Lung (tissue), 12 donors: ENCODE data around the gene RING1. TPM values are rescaled to one million over a fixed set of nuclear protein-coding genes. Genes with fewer than 3 reads are reported as not detected.
A peak's percentile ranks its signal among the peaks of the same experiment; 100 is the strongest.

Source experiments
- ATAC-seq: fragments of 200-7000 bp; cut with Tn5 transposase; one replicate; pipeline ENCODE4 v1.9.1; 2020; ENCODE audit warnings: moderate number of reproducible peaks; ENCODE audit not compliant: insufficient read depth, low FRiP score
- DNase-seq, 3 donors: peaks; one replicate each; pipeline ENCODE4 v3.0.0-alpha.2; 2013 to 2017
- H3K27ac ChIP-seq, 2 donors: one replicate each; pipeline ENCODE4 v1.5.1; 2013; ENCODE audit warnings: mild to moderate bottlenecking in 2 of 2, moderate library complexity in 2 of 2, control low read depth in 1 of 2, inconsistent platforms in 1 of 2, low read depth in 1 of 2, low read length in 1 of 2
- H3K27me3 ChIP-seq, 3 donors: one replicate each; pipeline ENCODE4 v1.5.1; 2013; ENCODE audit warnings: low read length in 2 of 3; ENCODE audit not compliant: control insufficient read depth in 3 of 3, insufficient read depth in 3 of 3
- H3K36me3 ChIP-seq, 4 donors: one replicate each; pipeline ENCODE4 v1.5.1; 2013; ENCODE audit warnings: low read length in 4 of 4, mild to moderate bottlenecking in 1 of 4, moderate library complexity in 1 of 4; ENCODE audit not compliant: control insufficient read depth in 4 of 4, insufficient read depth in 4 of 4
- H3K4me1 ChIP-seq, 5 donors: one replicate each; pipeline ENCODE4 v1.5.1; 2013; ENCODE audit warnings: low read length in 5 of 5, mild to moderate bottlenecking in 2 of 5, moderate library complexity in 1 of 5; ENCODE audit not compliant: control insufficient read depth in 5 of 5, insufficient read depth in 5 of 5
- H3K4me3 ChIP-seq: one replicate; pipeline ENCODE4 v1.5.1; 2013; ENCODE audit warnings: mild to moderate bottlenecking, control low read depth, moderate library complexity
- H3K9ac ChIP-seq, 2 donors: one replicate each; pipeline ENCODE4 v1.5.1; 2013; ENCODE audit warnings: low read length in 2 of 2, control low read depth in 1 of 2; ENCODE audit not compliant: insufficient read depth in 1 of 2
- H3K9me3 ChIP-seq, 4 donors: one replicate each; pipeline ENCODE4 v1.5.1; 2013; ENCODE audit warnings: low read length in 3 of 4, mild to moderate bottlenecking in 1 of 4, moderate library complexity in 1 of 4; ENCODE audit not compliant: control insufficient read depth in 4 of 4, insufficient read depth in 3 of 4
- WGBS, 2 donors: extraction: QIAGEN DNeasy Blood & Tissue Kit; methylation state at CpG; one replicate each; pipeline ENCODE4 v1.1.7; 2013; 5-methylcytosine and 5-hydroxymethylcytosine counted together
- polyA plus RNA-seq, 2 donors: library from polyadenylated mRNA; stranded (reverse); fragments of 200-250 nt; gene quantifications; one replicate each; pipeline ENCODE4 v1.2.1, GENCODE V29; 2013
- total RNA-seq, 2 donors: library from RNA; depleted of rRNA in 1 of 2; stranded (reverse); fragments of >200 nt in 1 of 2; gene quantifications; one replicate each; pipeline ENCODE4 v1.2.1, GENCODE V29; 2014 to 2021
- TF ChIP-seq, protein P1 (sequence below): IDR thresholded peaks from 2 replicates; pipeline ENCODE4 v1.5.1; 2012; ENCODE audit warnings: mild to moderate bottlenecking; ENCODE audit errors: control extremely low read depth, extremely low read depth
- donor health status: control.
- donor health status: control.
- donor health status: Bipolar disorder and iron deficiency.
- donor health status: healthy.
- donor health status: DM: yes; HTN: yes; CAD: no.

The RING1 gene
- total and polyA plus RNA-seq, 4 donors, result 30.0 to 46.6 (median 38.9) TPM

DNA sequence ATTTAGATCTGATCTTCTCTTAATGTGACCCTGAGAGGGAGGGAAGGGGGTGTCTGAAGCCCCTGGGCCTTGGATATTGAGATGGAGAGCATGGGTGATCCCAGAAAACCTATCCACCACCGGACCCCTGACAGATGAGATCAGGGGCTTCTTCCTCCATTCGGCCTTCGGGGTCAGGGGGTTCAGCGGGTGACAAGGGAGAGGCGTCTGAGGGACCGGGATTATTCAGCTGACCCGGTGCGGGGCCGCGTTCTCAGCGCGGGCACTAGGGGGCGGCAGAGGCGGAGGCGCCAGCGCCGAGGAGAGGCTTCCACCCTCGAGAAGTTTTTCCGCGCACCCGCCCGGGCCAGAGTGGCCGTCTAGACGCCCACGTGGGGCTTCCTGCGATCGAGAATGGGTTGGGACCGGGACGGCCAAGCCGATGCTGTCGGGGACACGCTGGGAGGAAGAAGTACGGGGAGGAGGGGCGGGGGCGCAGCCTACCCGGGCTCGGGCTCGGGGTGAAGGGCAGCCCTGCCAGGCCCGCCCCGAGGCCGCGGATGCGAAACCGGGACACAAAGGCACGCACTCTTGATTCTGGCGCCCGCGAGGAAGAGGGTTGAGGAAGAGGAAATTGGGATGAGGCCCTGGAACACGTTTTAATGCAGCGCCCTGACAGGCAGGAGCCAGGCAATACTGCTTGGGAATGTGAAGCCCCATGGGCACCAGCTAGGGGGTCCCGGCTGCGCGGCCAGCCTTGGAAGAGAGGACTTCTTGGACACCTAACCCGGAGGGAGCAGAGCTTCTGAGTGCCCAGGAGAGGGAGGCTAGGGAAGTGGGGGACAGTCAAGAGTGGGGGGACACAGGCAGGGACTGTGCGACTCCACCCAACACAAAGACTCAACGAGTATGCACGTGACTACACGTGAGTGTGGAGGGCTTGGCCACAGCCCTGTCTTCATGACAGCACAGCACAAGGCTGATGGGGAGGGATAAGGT lies 46.7 kb upstream of the RING1 start:
- Histone ChIP-seq H3K27me3 (no peaks in the 10 kb centered on the region), H3K9me3 (no peaks in the 10 kb centered on the region), H3K9ac (no peak overlapping the region), H3K36me3 (no peaks in the 10 kb centered on the region), H3K4me1 (peaks cover 0 to 12% (median 0%) of the 10 kb centered on the region in 5 donors), H3K4me3 (no peak overlapping the region), H3K27ac (peak overlapping the region in 1 of 2 donors; percentile 69)
- ATAC-seq (peak; percentile 91), DNase-seq (peak; percentile 61 to 74 (median 69))
- TF ChIP-seq, protein P1, sequence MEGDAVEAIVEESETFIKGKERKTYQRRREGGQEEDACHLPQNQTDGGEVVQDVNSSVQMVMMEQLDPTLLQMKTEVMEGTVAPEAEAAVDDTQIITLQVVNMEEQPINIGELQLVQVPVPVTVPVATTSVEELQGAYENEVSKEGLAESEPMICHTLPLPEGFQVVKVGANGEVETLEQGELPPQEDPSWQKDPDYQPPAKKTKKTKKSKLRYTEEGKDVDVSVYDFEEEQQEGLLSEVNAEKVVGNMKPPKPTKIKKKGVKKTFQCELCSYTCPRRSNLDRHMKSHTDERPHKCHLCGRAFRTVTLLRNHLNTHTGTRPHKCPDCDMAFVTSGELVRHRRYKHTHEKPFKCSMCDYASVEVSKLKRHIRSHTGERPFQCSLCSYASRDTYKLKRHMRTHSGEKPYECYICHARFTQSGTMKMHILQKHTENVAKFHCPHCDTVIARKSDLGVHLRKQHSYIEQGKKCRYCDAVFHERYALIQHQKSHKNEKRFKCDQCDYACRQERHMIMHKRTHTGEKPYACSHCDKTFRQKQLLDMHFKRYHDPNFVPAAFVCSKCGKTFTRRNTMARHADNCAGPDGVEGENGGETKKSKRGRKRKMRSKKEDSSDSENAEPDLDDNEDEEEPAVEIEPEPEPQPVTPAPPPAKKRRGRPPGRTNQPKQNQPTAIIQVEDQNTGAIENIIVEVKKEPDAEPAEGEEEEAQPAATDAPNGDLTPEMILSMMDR, result peak; percentile 87
- 7 to 8% methylated on average over 58 of the region's 58 CpGs for WGBS, 2 donors

DNA sequence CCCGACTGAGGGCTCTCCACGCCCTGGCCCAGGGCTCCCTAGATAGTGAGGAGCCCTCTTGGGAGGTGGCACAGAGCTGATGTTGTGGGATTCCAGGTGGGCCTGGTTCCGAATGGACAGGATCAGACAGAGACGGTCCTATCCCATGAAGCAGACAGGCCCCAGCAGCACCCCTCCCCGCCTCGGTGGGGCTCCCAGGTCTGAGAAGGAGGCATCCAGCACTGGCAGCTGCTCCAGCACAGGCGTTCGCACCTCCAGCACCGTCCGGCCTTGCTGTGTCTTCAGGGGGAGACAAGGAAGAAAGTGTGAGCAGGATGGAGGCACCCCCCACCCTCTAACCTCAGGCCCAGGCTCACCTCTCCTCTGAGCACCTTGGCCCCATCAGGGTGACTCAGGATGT lies 44.8 kb upstream of the RING1 start:
- ATAC-seq (no peak), DNase-seq (no peak)
- H3K4me1 ChIP-seq, result peaks cover 0 to 12% (median 0%) of the 10 kb centered on the region in 5 donors
- H3K36me3 ChIP-seq, result no peaks in the 10 kb centered on the region
- H3K9me3 ChIP-seq, result no peaks in the 10 kb centered on the region
- no peak overlapping the region for H3K27ac ChIP-seq
- TF ChIP-seq, protein P1, result no peak
- no peak overlapping the region for H3K9ac ChIP-seq
- whole genome bisulfite sequencing, 2 donors, result 85 to 95% methylated on average over 10 of the region's 10 CpGs
- no peak overlapping the region for H3K4me3 ChIP-seq
- no peaks in the 10 kb centered on the region for H3K27me3 ChIP-seq

DNA sequence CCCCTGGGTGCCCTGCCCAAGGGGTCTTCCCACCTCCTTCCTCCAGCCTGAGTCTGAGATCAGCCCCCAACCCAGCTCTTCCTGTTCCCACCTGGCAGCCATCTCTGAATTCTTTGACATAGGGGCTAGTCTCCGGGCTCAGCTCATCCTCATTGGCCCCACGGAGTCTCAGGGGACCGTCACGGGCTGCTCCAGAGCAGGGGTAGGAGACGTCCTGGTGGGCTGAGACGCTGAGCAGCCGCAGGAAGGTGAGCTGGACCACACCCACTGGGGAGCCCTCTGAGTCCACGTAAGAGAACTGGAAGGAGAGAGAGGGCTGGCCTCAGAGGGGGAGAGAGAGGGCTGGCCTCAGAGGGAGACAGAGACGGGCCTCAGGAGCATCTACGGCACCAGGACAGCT lies 44.1 kb upstream of the RING1 start:
- Histone ChIP-seq H3K9me3 (no peaks in the 10 kb centered on the region), H3K27ac (no peak overlapping the region), H3K9ac (no peak overlapping the region), H3K27me3 (no peaks in the 10 kb centered on the region), H3K4me1 (peaks cover 0 to 12% (median 0%) of the 10 kb centered on the region in 5 donors), H3K36me3 (no peaks in the 10 kb centered on the region), H3K4me3 (no peak overlapping the region)
- no peak for ATAC-seq
- DNase-seq, result no peak
- 69 to 83% methylated on average over 10 of the region's 10 CpGs for WGBS, 2 donors
- TF ChIP-seq, protein P1, result no peak
